Jurkat, Clone E6-1 (cell line): ENCODE measurements around the gene SLC1A2.
A peak's percentile ranks its signal among the peaks of the same experiment; 100 is the strongest.

Experiments
- DNase-seq: peaks from one replicate; pipeline ENCODE4 v3.0.0-alpha.2; 2011; ENCODE audit warnings: low read depth, low spot score
- H3K4me3 ChIP-seq: 2 replicates; pipeline ENCODE4 v1.5.1; 2011; ENCODE audit warnings: mild to moderate bottlenecking, low read length, control low read depth, moderate library complexity

The SLC1A2 gene

DNA sequence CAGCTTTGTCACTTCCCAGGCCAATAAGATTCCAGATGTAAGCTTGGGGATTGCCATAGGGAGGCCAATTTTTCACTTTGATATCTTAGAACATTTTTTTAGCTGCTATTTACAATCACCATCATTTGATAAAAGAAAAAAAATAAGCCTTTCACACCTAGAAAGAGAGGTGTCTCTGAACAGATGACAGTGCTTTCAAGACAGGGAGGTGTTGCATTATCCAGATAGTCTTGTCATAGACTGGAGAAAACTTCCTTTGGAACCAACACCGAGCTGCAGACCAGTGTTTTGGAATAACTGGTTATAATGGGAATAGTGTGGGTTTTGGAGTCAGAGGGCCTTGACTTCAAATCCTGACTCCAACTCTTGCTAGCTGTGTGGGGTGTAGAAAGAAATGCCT is 101.0 kb downstream of the SLC1A2 start:
- no peak overlapping the region for H3K4me3 ChIP-seq
- DNase-seq: no peak

- DNase-seq: no peak
These were observed 102.1 kb downstream of the SLC1A2 start for GRCh38 chr11:35317253-35317652.

DNA sequence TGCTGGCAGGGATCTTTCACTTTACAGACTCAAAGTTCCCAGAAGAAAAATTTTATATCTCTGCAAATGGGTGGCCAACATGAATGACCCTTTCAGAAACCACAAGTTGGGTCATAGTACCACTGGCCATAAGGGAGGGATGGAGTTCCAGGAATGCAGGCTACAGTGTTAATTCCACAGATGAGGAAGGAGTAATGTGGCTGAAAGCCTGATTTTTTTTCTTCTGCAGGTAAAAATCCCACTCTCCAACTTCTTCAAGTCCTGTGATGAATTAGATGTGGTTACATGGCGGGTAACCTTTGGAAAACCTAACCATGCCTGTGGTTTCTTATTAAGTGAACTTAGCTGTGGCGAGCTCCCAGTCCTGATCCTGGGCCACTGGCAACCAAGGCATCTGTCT is 103.2 kb downstream of the SLC1A2 start:
- H3K4me3 ChIP-seq: no peak overlapping the region
- no peak for DNase-seq

More at GRCh38 chr11:35317253-35317652, 102.1 kb downstream of the SLC1A2 start:
- no peak overlapping the region for H3K4me3 ChIP-seq

DNA sequence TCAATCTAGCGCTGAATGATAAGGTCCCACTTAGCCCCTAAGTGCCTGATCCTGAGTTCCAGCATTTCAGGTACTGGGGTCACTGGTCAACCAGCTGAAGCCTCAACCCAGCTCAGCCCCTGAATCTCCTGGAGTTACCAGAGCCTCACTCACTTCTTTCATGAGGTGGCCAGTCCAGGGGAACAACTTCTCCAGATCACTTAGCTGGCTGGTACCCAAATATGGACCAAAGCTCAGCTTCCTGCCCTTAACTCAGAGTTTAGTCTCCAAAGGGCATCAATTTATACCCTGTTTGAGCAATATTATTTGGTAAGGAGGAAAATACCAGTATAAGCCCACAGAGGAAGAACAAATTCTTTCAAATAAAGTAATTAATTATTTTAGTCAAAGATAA is 105.6 kb downstream of the SLC1A2 start:
- no peak overlapping the region for H3K4me3 ChIP-seq

DNA sequence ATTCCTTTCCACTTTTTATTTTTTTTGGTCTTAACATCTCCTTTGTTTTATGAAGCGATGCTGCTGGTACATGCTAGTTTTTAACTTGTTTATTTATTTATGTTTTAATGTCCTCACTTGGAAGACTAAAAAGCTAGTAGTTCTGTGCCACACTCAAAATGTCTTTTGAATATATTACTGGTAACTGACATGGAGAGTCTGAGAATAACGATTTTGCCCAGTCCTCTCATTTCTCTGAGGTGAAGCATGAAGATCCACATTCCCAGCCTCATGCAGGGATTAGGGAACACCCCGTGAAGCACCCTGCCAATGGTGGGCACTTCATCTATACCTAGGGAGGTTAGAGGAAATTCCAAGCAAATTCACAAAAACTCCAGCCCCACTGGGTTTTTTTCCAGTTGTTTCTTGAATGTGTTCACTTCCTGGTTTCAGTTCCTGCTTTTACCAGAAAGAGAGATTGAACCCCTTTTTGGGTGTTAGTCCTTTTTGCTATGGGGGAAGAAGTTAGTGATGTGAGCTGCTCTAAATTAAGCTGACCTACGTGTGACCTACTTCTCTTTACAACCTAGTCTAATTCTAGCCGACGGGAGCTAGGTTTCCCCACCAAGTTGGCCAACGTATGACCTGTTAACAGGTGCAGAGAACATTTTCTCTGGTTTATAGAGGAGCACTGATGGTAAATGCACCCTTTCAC is 106.1 kb downstream of the SLC1A2 start:
- no peak overlapping the region for H3K4me3 ChIP-seq
- no peak for DNase-seq

More for the DNA sequence above, 105.6 kb downstream of the SLC1A2 start:
- DNase-seq: no peak

DNA sequence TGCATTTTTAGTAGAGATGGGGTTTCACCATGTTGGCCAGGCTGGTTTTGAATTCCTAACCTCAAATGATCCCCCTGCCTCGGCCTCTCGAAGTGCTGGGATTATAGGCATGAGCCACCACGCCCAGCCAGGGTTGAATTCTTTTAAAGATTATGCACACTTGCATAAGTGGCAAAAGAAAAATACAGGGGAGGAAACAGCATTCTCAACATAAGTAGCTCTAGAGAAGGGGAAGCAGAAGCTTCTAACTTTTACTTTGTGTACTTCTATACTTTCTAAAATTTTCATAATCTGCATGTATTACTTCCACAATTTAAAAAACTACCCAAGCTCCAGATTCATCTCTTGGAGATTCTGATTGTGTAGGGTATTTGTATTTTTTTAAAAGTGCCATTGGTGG is 108.0 kb downstream of the SLC1A2 start:
- DNase-seq: no peak
- no peak overlapping the region for H3K4me3 ChIP-seq

GRCh38 chr11:35308157-35308556 is 111.2 kb downstream of the SLC1A2 start:
- no peak for DNase-seq
- H3K4me3 ChIP-seq: no peak overlapping the region

- no peak for DNase-seq
- H3K4me3 ChIP-seq: no peak overlapping the region
These were observed 112.1 kb downstream of the SLC1A2 start for GRCh38 chr11:35307221-35307621.

GRCh38 chr11:35305670-35306382 is 113.5 kb downstream of the SLC1A2 start:
- H3K4me3 ChIP-seq: no peak overlapping the region
- DNase-seq: peak; percentile 14

- no peak overlapping the region for H3K4me3 ChIP-seq
- no peak for DNase-seq
These were observed 114.4 kb downstream of the SLC1A2 start for GRCh38 chr11:35304900-35305460.

- no peak for DNase-seq
- no peak overlapping the region for H3K4me3 ChIP-seq
These were observed 115.0 kb downstream of the SLC1A2 start for GRCh38 chr11:35304386-35304775.

- no peak for DNase-seq
- no peak overlapping the region for H3K4me3 ChIP-seq
These were observed 115.6 kb downstream of the SLC1A2 start for GRCh38 chr11:35303596-35304385.

- H3K4me3 ChIP-seq: no peak overlapping the region
- no peak for DNase-seq
These were observed 117.0 kb downstream of the SLC1A2 start for GRCh38 chr11:35302398-35302797.

- no peak overlapping the region for H3K4me3 ChIP-seq
- DNase-seq: no peak
These were observed 121.0 kb downstream of the SLC1A2 start for GRCh38 chr11:35298369-35298768.

DNA sequence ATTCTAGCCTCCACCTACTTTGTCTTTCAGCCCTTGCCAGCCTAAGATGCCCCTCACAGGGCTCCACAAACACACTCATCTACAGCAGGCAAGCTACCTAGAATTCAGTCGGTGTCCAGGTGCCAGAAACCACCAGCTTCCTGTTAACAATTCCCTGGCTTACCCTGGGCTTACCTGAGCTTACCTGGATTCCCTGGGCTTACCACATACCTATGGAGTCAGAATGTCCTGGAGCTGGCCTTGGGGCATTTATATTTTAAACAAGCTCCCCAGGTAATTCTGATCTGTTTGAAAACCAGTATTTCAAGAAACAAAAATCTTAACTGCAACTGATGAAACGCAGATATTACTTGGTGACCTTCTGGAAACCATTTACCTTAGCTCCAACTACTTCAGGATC is 123.6 kb downstream of the SLC1A2 start:
- H3K4me3 ChIP-seq: no peak overlapping the region
- DNase-seq: no peak

- no peak overlapping the region for H3K4me3 ChIP-seq
- DNase-seq: no peak
These were observed 125.7 kb downstream of the SLC1A2 start for GRCh38 chr11:35293699-35294098.

DNA sequence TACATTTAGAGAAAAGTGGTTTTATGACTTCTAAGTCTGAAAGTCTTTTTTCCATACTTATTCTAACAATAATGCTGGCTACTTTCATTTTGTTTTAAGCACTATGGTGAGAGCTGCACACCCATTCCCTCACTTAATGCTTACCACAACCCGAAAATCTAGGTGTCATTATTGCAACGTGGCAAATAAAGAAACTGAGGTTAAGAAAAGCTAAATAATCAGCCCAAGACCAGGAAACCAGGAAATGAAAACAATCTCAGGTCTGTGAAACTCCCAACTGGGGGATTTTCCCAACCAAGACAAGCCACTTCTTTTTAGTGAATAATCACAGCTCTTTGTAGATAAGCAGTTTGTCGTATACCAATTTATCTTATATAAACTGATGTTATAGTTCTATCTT is 126.3 kb downstream of the SLC1A2 start:
- no peak for DNase-seq
- H3K4me3 ChIP-seq: no peak overlapping the region

DNA sequence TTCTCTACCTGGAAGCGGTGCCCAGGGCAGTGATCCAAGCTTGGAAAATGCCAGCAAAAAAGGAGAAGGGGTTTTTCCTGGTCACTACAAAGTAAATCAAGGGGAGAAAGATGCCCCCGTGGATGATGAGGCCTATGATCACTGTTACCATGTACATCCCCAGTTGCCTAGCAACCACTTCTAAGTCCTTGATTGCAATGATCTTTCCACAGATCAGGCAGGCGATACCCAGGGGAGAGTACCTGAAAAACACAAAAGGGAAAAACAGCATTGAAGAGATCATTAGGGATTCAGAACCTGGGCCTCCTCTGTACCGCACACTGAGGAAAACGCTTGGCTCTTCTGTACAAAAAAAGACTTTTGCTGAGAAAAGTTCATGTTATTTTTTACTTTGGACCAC is 127.1 kb downstream of the SLC1A2 start:
- H3K4me3 ChIP-seq: no peak overlapping the region
- DNase-seq: no peak

DNA sequence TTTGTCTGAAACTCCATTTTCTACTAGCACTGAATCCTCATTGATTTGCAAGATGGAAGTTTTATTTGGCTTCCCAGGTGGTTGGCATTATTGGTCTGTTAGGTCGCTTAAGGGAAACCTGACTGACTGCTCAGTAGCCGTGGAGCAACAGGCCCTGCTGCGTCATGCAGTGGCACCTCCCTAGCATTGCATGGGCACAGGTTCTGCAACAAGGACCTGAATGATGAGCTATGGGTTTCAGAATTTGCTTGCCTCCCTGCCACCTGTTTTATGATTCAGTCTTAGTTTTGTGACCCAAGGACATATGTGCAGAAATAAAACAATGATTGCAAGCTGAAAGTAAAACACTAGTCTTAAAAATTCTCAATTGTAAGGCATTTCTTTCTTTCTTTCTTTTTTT is 128.5 kb downstream of the SLC1A2 start:
- no peak overlapping the region for H3K4me3 ChIP-seq
- DNase-seq: no peak

GRCh38 chr11:35289821-35290220 is 129.5 kb downstream of the SLC1A2 start:
- no peak for DNase-seq
- H3K4me3 ChIP-seq: no peak overlapping the region
